GM12801 (cell line): ENCODE results near the gene MLLT11.

ENCODE experiments used
- TF ChIP-seq, protein P1 (sequence below): IDR thresholded peaks from one replicate; pipeline ENCODE4 v1.5.1; 2011; ENCODE audit warnings: control low read depth; ENCODE audit not compliant: insufficient read length; ENCODE audit errors: extremely low read depth

MLLT11 gene

DNA sequence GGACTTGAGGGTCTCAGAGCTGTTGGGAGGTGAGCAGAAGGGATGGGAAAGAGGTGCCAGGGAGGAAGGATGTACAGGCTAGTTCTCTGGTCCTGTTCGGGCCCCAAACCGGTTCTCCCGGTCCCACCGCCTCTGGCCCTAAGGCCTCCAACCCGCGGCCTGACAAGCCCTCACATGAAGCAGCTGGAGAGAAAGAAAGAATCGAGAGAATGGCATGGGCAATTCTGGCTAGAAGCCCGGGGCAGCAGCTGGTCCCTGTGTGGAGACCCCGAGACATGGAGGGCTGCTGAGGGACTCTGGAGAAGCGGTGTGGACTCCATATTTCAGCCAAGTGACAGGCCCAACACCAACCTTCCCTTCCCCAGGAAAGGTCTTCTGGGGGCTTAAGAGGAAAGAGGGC is 1.5 kb upstream of the MLLT11 start:
- TF ChIP-seq, protein P1, sequence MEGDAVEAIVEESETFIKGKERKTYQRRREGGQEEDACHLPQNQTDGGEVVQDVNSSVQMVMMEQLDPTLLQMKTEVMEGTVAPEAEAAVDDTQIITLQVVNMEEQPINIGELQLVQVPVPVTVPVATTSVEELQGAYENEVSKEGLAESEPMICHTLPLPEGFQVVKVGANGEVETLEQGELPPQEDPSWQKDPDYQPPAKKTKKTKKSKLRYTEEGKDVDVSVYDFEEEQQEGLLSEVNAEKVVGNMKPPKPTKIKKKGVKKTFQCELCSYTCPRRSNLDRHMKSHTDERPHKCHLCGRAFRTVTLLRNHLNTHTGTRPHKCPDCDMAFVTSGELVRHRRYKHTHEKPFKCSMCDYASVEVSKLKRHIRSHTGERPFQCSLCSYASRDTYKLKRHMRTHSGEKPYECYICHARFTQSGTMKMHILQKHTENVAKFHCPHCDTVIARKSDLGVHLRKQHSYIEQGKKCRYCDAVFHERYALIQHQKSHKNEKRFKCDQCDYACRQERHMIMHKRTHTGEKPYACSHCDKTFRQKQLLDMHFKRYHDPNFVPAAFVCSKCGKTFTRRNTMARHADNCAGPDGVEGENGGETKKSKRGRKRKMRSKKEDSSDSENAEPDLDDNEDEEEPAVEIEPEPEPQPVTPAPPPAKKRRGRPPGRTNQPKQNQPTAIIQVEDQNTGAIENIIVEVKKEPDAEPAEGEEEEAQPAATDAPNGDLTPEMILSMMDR: no peak

DNA sequence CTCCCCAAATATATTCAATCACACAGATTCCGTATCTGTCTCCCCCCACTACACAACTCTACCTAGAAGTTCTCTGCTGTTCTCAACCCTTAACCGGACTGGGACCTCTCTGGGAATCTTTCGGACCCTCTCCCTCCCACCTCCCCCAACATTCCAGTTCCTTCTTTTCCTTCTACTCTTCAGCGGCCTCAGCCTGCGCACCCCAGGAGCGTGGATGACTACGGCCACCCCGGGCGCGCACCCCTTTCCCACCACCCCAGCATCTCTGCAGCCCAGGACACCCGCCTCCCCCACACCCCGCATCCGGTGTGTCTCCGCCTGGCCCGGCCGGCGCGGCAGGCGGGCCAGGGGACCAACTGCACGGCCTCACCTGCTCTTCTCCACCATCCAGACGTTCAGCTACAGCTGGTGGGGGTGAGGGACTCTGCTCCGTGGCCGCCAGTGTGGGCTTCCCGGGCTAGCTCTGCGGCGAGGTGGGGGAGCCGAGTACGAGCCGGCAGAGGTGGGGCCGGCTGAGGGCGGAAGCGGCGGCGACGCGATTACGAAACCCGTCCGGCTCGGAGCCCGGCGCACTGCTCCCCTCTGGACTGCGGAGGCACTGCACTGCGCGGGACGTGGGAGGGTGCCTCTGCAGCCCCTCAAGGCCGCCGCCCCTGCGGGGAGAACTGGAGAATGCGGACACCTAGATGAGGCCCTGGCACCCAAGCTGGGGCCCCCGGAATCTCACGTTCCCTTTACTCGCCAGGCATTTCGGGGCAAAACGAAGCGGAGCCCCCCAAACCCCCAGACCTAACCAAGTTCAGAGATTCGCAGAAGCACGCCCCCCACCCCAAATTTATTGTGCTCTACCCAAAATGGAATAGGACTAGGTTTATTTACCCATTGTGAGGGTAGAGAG is 839 bp upstream of the MLLT11 start, which contains the start of gene CDC42SE1:
Gene CDC42SE1 (minus strand): TSS at position 514 of the 898 bp plus-strand sequence. CDS start 3,892 bp downstream, outside the sequence.
- TF ChIP-seq, protein P1: no peak

DNA sequence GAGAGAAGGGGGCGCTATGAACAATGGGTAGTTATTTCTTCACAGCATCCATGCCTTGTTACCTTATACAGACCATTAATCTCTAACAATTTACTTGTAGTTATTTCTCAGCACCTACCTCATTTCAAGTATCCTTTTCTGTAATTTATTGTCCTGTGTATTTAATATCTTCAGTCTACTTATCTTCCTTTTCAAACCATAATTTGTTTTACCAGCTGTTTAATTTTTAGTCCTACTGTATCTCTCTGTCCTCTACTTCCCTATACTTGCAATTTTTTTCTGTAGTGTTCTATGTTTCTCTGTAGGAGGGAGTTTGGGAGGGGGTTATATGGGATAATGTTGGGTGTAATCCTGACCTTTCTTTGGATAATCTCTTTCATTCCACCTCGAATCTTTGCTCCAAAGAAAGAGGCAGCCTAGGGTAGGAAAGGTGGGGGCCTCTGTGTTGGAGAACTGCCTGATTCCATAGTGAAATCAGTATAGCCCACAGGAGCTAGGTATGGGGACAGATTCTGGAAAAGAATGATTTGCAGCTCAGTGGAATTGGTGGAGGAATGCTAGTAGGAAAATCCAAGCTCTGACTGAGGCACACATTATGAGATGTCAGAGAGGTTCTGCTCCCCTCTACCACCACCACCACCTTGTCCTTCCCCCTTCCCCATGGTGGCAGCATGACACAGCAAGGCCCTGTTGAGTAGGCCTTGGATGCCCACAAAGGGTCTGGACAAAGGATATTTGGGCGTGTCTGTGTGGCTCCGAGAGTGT is 642 bp downstream of the MLLT11 start:
- TF ChIP-seq, protein P1: no peak

DNA sequence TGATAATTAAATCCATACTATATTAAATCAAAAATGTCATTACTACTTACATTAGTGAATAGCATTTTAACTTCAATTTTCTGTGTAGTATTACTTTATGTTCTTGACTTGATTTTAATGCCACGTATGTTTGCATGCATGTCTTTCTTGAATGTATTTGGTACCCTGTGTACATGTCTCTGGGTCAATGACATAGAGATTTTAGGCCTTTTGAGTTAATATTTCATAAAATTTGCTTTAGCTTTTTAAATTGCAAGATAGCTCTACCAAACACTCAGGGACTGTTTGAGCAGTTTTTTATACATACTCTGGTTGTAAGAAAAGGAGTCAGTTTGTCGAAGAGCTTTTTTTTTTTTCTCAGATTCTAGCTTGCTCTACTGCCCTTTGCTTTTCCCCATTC is 1.5 kb downstream of the MLLT11 start:
- TF ChIP-seq, protein P1: no peak

DNA sequence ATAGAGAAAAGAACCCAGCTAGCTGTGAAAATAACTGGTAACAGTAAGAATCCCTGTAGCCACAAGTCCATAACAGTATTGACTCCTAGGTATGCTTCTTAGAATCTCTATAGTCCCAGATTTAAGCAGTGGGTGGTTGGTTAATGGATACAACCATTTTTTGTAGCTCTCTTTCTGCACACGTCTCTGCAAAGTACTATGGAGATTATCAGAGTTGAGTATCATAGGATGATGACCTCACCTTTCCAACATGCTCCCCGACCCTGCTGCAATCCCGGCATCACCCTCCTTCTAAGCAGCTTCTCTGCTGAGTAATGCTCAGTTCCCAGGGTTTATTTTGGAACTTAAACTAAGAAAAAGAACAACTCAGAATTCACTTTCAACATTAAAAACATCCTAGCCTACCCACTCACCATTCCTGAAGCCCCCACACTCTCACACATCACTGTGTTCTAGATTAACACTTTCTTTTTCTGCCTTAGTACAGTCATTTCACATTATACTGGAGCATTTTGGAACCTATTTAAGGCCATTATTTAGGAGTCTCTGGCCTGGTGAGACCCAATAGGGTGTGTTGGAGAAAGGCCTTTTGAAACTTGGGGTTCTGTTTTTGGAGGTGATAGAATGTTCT is 2.7 kb downstream of the MLLT11 start:
- TF ChIP-seq, protein P1: no peak

DNA sequence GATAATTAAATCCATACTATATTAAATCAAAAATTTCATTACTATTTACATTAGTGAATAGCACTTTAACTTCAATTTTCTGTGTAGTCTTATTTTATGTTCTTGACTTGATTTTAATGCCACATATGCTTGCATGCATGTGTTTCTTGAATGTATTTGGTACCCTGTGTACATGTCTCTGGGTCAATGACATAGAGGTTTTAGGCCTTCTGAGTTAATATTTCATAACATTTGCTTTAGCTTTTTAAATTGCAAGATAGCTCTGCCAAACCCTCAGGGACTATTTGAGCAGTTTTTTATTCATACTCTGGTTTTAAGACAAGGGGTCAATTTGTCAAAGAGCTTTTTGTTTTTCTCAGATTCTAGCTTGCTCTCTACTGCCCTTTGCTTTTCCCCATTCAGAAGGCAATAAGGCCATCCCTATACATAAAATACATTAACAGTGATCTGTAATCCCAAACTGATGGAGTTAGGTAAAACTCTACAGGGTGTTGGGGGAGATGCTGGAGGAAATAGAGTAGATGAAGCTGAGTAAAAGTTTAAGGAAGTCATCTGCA is 5.0 kb downstream of the MLLT11 start:
- TF ChIP-seq, protein P1: no peak

DNA sequence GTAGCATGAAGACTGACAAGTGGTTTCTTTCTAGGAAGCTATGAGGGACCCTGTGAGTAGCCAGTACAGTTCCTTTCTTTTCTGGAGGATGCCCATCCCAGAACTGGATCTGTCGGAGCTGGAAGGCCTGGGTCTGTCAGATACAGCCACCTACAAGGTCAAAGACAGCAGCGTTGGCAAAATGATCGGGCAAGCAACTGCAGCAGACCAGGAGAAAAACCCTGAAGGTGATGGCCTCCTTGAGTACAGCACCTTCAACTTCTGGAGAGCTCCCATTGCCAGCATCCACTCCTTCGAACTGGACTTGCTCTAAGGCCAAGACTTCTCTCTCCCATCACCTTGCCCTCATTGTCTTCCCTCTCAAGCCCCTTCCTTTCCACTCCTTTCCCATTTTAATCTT is 7.0 kb downstream of the MLLT11 start:
- TF ChIP-seq, protein P1: no peak
